Mesothelial cell of epicardium (in vitro differentiated cells): ENCODE measurements around the gene UGT8. TPM values are rescaled to one million over a fixed set of nuclear protein-coding genes. Genes with fewer than 3 reads are reported as not detected.
"Not testable (repeated sequence)": the region's sequence is repeated elsewhere in the genome, so short reads cannot be mapped to it uniquely, and the experiment has no call there.

Experiments used
- DNase-seq, 2 experiments: peaks; one replicate each; pipeline ENCODE4 v3.0.0; 2021; ENCODE audit warnings: low spot score in 2 of 2; ENCODE audit not compliant: unreplicated experiment in 2 of 2
- H3K27ac Mint-ChIP-seq: 2 replicates; pipeline ENCODE4 v1.8.0; 2021; ENCODE audit warnings: mixed read lengths
- H3K27me3 Mint-ChIP-seq: 2 replicates; pipeline ENCODE4 v1.8.0; 2021; ENCODE audit warnings: low read depth, mixed read lengths
- H3K36me3 Mint-ChIP-seq: 2 replicates; pipeline ENCODE4 v1.8.0; 2021; ENCODE audit warnings: mixed read lengths
- H3K4me1 Mint-ChIP-seq: 2 replicates; pipeline ENCODE4 v1.8.0; 2021; ENCODE audit warnings: mixed read lengths
- H3K4me3 Mint-ChIP-seq: 2 replicates; pipeline ENCODE4 v1.8.0; 2021; ENCODE audit warnings: mild to moderate bottlenecking, moderate library complexity, mixed read lengths
- H3K9me3 Mint-ChIP-seq: 2 replicates; pipeline ENCODE4 v1.8.0; 2021; ENCODE audit warnings: mixed read lengths
- CTCF ChIP-seq: fragments of 200-600 bp; sonication (generic); IDR thresholded peaks from one replicate; pipeline ENCODE4 v1.5.0; 2021; ENCODE audit warnings: antibody characterized with exemption; ENCODE audit not compliant: unreplicated experiment
- total RNA-seq: library from RNA; stranded (reverse); gene quantifications from 3 replicates; pipeline ENCODE4 v1.2.1, GENCODE V29; 2021

UGT8 gene
- total RNA-seq, 1 donor from 2014 or later = 0.87 TPM

DNA sequence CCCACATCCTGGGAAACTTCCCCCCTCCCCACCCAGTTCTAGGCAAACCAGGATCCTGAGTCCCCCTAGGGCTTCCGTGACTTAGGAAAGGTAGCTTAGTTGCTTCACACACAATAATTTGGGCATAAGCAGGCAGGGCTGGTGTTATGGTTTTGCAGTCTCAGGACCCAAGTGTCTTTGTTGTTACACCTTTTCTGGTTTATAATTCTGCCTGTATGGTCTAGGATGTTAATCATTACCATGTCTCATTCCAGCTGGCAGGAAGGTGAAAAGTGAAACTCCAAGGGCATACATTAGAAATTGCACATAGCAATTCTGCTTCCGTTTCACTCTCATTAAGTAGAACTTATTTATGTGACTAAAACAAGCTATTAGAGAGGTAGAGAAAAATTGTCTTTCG, 16.8 kb downstream of the UGT8 start:
- TF ChIP-seq CTCF = no peak
- no peak overlapping the region for H3K27ac Mint-ChIP-seq
- no peak overlapping the region for H3K4me3 Mint-ChIP-seq

DNA sequence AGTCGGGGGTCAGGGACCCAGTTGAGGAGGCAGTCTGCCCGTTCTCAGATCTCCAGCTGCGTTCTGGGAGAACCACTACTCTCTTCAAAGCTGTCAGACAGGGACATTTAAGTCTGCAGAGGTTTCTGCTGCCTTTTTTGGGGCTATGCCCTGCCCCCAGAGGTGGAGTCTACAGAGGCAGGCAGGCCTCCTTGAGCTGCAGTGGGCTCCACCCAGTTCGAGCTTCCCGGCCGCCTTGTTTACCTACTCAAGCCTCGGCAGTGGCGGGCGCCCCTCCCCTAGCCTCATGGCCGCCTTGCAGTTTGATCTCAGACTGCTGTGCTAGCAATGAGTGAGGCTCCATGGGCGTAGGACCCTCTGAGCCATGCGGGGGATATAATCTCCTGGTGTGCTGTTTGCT, 17.4 kb downstream of the UGT8 start:
- not testable (repeated sequence) for H3K4me1 Mint-ChIP-seq, H3K9me3 Mint-ChIP-seq, H3K27me3 Mint-ChIP-seq, H3K4me3 Mint-ChIP-seq, H3K27ac Mint-ChIP-seq, DNase-seq, H3K36me3 Mint-ChIP-seq

More for the DNA sequence above, 16.8 kb downstream of the UGT8 start:
- H3K36me3 Mint-ChIP-seq = no peaks in the 10 kb centered on the region
- H3K9me3 Mint-ChIP-seq = peaks cover 3% of the 10 kb centered on the region
- no peaks in the 10 kb centered on the region for H3K4me1 Mint-ChIP-seq
- DNase-seq = no peak
- no peaks in the 10 kb centered on the region for H3K27me3 Mint-ChIP-seq

- TF ChIP-seq CTCF = no peak
These were observed 27.6 kb downstream of the UGT8 start for GRCh38 chr4:114626196-114626595.

DNA sequence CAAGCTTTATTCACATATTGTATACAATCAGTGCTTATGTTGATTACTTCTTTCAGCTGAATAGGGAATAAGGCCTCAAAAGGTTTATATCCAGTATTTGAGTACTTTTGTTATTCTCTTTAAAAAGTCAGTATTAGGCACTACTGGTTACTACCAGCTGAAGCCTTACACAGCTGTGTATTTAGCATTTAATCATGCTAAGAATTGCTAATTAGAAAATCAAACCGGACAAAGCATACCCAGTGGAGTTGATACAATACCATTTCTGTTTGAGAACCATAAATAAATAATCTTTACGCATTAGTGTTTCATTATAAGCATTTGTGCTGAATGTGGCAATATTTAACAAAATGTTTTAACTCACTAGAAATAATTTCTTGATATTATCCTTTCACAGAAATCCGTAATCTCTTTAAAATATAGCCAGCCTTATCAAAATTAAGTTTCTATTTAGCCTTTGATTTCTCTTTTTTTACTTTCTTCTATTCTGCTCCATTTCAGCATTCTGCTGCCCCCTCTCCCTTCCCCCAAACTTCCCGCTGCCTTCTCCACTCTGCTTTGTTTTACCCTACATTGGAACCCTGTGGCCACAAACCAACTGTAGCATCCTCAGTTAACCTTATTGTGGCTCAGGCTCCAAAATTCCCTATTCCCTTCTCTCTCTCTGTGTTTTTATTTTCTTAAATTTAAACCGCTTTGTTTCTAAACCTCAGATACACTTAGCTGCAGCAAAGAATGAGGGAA, 37.8 kb downstream of the UGT8 start:
- Mint-ChIP-seq H3K9me3 (no peaks in the 10 kb centered on the region), H3K4me3 (no peak overlapping the region), H3K4me1 (no peaks in the 10 kb centered on the region), H3K27me3 (no peaks in the 10 kb centered on the region), H3K27ac (no peak overlapping the region), H3K36me3 (no peaks in the 10 kb centered on the region)
- no peak for TF ChIP-seq CTCF
- no peak for DNase-seq

More at GRCh38 chr4:114626196-114626595, 27.6 kb downstream of the UGT8 start:
- H3K4me1 Mint-ChIP-seq = no peaks in the 10 kb centered on the region
- H3K9me3 Mint-ChIP-seq = no peaks in the 10 kb centered on the region
- no peak overlapping the region for H3K27ac Mint-ChIP-seq
- no peaks in the 10 kb centered on the region for H3K27me3 Mint-ChIP-seq
- no peak for DNase-seq
- no peaks in the 10 kb centered on the region for H3K36me3 Mint-ChIP-seq
- H3K4me3 Mint-ChIP-seq = no peak overlapping the region

DNA sequence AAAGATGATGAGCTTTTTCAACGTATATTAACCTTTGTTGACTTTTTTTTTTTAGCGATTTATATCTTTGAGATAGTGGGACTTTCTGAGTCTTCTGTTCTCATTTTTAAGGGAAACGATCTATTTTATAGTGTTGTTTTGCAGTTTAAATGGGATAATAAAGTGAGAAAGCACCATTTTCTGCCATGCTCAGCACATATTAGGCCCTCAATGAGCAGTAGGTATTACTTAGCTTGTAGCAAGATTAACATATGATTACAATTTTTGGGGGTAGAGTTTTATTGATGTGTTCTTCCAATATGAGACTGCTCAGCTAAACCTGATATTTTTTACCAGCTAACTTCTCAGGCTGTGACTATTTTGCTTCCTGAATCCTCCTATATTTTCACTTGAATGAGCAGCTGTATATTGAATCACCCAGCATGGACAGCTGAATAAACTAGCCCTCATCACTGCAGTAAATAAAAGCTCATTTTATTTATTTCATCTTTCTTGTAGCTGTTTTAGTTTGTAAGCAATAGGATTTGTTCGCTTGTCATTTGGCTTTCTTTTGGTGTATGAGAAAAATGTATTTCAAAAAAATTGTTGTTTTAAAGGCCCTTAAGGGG, 43.7 kb downstream of the UGT8 start:
- Mint-ChIP-seq H3K27me3 (no peaks in the 10 kb centered on the region), H3K4me1 (no peaks in the 10 kb centered on the region), H3K36me3 (no peaks in the 10 kb centered on the region), H3K9me3 (no peaks in the 10 kb centered on the region), H3K27ac (no peak overlapping the region), H3K4me3 (no peak overlapping the region)
- TF ChIP-seq CTCF = no peak
- DNase-seq = no peak

- no peak for TF ChIP-seq CTCF
- peaks cover 9% of the 10 kb centered on the region for H3K4me1 Mint-ChIP-seq
- no peak overlapping the region for H3K4me3 Mint-ChIP-seq
- no peak for DNase-seq
- H3K36me3 Mint-ChIP-seq = no peaks in the 10 kb centered on the region
- H3K9me3 Mint-ChIP-seq = peaks cover 5% of the 10 kb centered on the region
- H3K27ac Mint-ChIP-seq = no peak overlapping the region
- no peaks in the 10 kb centered on the region for H3K27me3 Mint-ChIP-seq
These were observed 51.3 kb downstream of the UGT8 start for GRCh38 chr4:114649908-114650307.
